22Rv1 (cell line): ENCODE data around the gene ESRRA.

Experiments used
- H3K27ac ChIP-seq: fragments of 450-650 bp; 2 replicates; pipeline ENCODE4 v1.5.1; 2017
- ZFX ChIP-seq: fragments of 450-650 bp; IDR thresholded peaks from 2 replicates; pipeline ENCODE4 v1.6.1; 2017; ENCODE audit warnings: antibody characterized with exemption, borderline replicate concordance
- TF ChIP-seq, protein P1 (sequence below): fragments of 450-650 bp; IDR thresholded peaks from 2 replicates; pipeline ENCODE4 v1.5.1; 2017; ENCODE audit warnings: mild to moderate bottlenecking

The ESRRA gene

DNA sequence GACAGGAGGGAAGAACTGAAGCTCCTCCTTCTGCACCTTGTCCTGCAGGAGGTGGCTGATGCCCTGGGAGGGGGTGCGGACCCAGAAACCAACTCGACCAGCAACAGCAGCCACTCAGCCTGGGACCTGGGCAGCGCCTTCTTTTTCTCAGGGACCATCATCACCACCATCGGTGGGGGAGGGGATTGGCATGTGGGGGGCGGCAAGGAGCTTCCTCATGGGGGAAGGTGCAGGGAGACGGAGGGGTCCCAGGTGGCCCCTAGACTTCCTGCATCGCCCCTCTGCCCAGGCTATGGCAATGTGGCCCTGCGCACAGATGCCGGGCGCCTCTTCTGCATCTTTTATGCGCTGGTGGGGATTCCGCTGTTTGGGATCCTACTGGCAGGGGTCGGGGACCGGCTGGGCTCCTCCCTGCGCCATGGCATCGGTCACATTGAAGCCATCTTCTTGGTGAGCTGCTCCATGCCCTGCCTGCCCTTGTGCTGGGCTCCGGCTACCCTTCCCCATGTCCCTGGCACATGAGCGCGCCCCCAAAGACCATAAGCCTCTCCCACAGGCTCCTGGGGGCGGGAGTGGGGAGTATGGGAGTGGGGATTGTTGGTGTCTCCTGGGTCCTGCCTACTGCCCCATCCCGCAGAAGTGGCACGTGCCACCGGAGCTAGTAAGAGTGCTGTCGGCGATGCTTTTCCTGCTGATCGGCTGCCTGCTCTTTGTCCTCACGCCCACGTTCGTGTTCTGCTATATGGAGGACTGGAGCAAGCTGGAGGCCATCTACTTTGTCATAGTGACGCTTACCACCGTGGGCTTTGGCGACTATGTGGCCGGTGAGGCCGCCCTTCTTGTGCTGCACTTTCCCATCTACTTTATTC, 8.3 kb upstream of the ESRRA start:
- TF ChIP-seq ZFX, result no peak
- TF ChIP-seq, protein P1, sequence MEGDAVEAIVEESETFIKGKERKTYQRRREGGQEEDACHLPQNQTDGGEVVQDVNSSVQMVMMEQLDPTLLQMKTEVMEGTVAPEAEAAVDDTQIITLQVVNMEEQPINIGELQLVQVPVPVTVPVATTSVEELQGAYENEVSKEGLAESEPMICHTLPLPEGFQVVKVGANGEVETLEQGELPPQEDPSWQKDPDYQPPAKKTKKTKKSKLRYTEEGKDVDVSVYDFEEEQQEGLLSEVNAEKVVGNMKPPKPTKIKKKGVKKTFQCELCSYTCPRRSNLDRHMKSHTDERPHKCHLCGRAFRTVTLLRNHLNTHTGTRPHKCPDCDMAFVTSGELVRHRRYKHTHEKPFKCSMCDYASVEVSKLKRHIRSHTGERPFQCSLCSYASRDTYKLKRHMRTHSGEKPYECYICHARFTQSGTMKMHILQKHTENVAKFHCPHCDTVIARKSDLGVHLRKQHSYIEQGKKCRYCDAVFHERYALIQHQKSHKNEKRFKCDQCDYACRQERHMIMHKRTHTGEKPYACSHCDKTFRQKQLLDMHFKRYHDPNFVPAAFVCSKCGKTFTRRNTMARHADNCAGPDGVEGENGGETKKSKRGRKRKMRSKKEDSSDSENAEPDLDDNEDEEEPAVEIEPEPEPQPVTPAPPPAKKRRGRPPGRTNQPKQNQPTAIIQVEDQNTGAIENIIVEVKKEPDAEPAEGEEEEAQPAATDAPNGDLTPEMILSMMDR, result no peak
- no peak overlapping the region for H3K27ac ChIP-seq

DNA sequence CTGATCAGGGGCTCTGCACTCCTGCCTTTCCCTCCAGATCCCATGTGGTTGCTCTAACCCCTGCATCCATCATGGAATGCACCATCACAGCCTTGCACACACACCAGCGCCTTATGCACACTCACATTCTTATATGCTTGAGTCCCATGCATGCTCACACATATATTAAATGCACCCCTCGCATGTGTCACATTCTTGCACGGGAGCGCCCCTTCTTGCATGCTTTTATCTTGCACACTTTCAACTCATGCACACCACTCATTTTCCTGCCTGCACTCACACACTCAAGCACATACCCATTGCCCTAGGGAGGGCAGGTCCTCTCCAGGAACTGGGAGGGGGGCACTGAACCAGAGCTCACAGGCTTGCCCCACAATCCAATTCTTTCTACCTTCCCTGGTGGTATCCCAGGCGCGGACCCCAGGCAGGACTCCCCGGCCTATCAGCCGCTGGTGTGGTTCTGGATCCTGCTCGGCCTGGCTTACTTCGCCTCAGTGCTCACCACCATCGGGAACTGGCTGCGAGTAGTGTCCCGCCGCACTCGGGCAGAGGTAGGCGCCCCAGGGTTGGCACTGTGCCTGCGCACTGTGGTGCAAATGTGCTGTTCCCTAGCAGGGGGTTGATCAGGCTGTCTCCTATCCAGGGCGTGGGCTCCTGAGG, 7.5 kb upstream of the ESRRA start:
- TF ChIP-seq ZFX, result no peak
- TF ChIP-seq, protein P1, result no peak
- H3K27ac ChIP-seq, result no peak overlapping the region

DNA sequence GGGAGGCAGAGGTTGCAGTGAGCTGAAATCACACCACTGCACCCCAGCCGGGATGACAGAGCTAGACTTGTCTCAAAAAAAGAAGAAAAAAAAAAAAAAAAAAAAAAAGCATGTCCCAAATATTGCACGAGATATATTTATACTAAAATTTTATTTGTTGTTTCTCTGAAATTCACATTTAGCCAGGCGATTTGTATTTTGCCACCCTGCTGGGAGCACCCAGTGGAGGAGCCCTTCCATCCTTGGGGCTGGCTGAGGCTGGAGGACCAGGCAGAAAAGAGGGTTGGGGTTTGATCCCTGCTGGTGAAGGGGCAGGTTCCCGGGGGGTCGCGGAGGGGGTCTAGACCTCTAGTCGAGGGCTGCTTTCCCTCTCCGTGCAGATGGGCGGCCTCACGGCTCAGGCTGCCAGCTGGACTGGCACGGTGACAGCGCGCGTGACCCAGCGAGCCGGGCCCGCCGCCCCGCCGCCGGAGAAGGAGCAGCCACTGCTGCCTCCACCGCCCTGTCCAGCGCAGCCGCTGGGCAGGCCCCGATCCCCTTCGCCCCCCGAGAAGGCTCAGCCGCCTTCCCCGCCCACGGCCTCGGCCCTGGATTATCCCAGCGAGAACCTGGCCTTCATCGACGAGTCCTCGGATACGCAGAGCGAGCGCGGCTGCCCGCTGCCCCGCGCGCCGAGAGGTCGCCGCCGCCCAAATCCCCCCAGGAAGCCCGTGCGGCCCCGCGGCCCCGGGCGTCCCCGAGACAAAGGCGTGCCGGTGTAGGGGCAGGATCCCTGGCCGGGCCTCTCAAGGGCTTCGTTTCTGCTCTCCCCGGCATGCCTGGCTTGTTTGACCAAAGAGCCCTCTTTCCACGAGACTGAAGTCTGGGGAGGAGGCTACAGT, 6.1 kb upstream of the ESRRA start:
- no peak overlapping the region for H3K27ac ChIP-seq
- no peak for TF ChIP-seq ZFX
- TF ChIP-seq, protein P1, result no peak

DNA sequence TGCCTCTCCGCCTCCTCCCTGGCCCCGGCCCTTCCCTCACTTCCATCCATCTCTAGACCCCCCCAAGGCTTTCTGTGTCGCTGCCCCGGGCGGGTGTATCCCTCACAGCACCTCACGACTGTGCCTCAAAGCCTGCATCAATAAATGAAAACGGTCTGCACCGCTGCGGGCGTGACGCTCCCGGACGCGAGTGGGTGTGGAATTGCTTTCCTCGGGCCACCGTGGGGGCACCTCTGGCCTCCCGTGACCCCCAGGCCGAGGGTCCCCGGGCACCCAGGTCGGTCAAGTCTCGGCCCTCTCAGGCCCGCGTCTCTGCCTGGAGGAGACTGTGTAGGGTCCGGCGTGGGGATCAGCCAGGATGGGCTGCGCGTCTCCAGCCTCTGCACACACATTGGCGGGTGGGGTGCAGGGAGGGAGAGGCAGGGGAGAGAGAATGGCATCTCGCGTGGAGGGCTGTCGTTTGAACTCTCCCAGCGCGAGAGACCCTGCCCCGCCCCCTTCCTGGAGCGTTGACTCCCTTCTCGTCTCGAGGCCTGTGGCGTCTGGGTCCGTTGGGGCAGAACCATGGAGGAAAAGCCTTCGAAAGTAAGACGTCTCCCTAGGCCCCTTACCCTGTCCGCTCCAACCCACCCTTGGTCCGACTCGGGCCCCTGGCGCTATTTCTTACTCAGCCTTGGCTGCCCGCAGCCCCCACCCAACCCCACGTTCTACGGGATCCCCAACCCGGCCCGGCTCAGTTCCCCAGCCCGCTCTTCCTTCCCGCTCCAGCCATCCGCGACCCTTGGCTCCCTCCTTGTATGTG, 5.3 kb upstream of the ESRRA start, which contains the start of gene CATSPERZ:
Gene CATSPERZ, plus strand, starts transcription at position 512 of the 802 bp plus-strand sequence. Its CDS starts 53 bp downstream, at position 565.
- no peak within 1 kb of the TSS for H3K27ac ChIP-seq
- no peak for TF ChIP-seq ZFX
- TF ChIP-seq, protein P1, result no peak

DNA sequence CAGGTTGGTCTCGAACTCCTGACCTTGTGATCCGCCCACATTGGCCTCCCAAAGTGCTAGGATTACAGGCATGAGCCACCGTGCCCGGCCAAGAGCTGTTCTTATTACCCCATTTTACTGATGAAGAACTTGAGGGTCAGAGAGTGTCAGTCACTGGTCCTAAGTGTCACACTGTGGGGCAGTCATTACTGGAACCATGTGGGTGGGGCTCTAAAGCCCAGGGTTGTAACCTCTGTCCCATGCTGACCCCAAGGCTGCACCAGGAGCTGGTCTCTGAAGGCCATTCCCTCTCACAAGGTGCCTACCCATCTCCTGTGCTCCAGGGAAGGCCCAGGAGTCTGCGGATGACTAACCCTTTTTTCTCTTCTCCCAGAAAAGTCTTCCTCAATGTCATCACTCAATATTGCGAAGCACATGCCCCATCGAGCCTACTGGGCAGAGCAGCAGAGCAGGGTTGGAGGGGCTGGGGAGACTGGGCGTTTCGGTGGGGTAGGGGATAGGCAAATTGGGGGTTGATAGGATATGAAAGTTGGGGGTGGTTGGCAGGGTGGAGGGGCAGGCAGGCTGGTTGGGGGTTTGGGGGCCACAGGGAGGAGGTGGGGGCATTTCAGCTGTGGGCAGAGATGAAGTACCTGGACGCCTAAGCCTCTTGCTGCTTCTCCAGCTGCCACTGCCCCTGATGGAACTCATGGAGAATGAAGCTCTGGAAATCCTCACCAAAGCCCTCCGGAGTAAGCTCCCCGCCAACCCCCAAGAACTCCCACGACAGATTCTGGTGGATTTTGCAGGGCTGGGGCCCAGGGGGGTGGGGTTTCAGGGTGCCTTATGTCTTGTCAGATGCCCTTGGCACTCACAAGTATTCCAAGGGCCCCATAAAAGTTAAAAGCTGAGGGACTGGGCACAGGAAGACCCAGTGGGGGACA, 2.0 kb upstream of the ESRRA start:
- H3K27ac ChIP-seq, result peak overlapping the region; percentile 99
- TF ChIP-seq, protein P1, result no peak
- TF ChIP-seq ZFX, result no peak

DNA sequence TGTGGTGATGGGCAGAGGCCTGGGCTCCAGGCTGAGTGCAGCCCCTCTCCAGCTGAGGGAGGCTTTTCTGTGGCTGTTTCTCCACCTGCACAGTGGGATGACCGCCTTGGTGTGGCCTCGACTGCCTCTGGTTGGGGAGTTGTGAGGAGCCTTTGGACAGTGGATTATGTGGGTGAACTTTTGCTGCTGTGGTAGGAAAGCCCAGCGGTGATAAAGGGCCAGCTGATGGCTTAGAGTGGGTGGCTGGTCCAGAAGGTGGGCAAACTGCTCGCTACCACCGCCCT, 1.4 kb upstream of the ESRRA start:
- TF ChIP-seq, protein P1, result no peak
- no peak for TF ChIP-seq ZFX
- peak overlapping the region; percentile 99 for H3K27ac ChIP-seq
